GM12872 (cell line): Measurements from ENCODE around the gene CDC25C.

Experiments
- TF ChIP-seq, protein P1 (sequence below): IDR thresholded peaks from 3 replicates; pipeline ENCODE4 v1.5.1; 2011; ENCODE audit warnings: low read depth, mild to moderate bottlenecking, low read length, moderate library complexity; ENCODE audit not compliant: insufficient read depth

Gene CDC25C

DNA sequence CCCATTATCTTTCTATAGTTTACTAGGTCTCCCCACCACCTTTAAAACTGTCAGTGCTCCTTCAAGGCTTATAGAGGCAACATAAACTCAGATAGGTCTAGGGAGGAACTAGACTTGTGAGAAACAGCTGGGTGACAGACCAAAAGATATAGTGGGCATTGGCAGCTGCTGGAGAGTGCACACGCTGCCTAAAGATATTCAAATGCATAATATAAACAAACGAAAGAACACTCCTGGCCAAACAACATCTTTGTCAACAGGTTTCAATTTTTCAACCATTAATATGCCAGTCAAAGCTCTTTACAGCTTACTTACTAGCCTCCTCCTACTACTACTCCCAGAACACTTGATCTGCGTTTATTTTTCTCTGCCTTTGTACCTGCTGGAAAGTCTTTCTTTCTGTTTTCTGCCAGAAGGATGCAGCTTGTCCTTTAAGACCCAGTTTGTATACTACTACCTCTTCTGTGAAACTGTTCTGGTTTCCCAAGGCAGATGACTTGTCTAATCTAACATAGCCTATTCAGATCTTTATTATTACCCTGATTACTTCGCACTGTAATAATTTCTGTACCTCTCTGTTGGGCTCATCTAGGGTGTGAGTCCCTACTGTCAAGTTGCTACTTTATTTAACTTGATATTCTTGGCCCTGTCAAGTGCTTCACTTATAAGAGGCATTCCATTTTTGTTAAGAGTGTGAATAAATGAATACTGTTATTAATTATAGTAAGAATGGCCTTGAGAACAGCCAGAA is 35.2 kb upstream of the CDC25C start:
- TF ChIP-seq, protein P1, sequence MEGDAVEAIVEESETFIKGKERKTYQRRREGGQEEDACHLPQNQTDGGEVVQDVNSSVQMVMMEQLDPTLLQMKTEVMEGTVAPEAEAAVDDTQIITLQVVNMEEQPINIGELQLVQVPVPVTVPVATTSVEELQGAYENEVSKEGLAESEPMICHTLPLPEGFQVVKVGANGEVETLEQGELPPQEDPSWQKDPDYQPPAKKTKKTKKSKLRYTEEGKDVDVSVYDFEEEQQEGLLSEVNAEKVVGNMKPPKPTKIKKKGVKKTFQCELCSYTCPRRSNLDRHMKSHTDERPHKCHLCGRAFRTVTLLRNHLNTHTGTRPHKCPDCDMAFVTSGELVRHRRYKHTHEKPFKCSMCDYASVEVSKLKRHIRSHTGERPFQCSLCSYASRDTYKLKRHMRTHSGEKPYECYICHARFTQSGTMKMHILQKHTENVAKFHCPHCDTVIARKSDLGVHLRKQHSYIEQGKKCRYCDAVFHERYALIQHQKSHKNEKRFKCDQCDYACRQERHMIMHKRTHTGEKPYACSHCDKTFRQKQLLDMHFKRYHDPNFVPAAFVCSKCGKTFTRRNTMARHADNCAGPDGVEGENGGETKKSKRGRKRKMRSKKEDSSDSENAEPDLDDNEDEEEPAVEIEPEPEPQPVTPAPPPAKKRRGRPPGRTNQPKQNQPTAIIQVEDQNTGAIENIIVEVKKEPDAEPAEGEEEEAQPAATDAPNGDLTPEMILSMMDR: no peak

GRCh38 chr5:138364576-138364975 is 33.0 kb upstream of the CDC25C start:
- TF ChIP-seq, protein P1: no peak

DNA sequence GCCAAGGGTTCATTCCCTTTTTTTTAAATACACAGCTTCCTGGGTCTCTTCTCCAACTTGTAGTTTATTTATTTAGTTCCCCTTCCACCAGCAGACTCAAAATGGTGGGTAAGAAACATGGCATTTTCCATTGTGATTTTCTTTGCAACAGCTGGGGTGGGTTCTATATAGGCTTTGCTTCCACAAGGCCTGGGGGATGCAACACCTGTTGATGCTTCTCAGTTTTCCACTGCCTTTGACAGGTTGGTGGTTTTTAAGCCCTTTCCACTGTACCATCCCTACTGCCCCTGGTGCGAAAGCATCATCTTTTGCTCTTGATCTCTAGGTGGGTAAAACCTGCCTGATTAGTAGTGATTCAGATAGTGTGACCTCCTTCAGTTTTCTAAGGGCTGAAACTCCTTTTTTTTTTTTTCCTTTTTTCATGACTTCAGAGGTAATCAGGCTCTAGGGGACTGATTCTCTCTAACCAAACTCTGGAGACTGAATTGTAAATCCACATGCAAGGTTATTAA is 29.4 kb upstream of the CDC25C start:
- TF ChIP-seq, protein P1: no peak

- TF ChIP-seq, protein P1: no peak
Measured at GRCh38 chr5:138359621-138360020, 28.0 kb upstream of the CDC25C start.

GRCh38 chr5:138354926-138355378 is 23.3 kb upstream of the CDC25C start:
- TF ChIP-seq, protein P1: 0 out of 3 replicates have a peak, but pooled peaks have one; percentile 8

- TF ChIP-seq, protein P1: no peak
Measured at GRCh38 chr5:138354387-138354786, 22.8 kb upstream of the CDC25C start.

GRCh38 chr5:138353560-138354080 is 22.0 kb upstream of the CDC25C start:
- TF ChIP-seq, protein P1: no peak
